Measurements from ENCODE around the gene COG8. TPM values are rescaled to one million over a fixed set of nuclear protein-coding genes. Genes with fewer than 3 reads are reported as not detected.
"Not testable (repeated sequence)": the region's sequence is repeated elsewhere in the genome, so short reads cannot be mapped to it uniquely, and the experiment has no call there.

Gene COG8
- total and polyA plus RNA-seq, 2 donors from 2014 or later = 33.8 to 49.5 TPM

DNA sequence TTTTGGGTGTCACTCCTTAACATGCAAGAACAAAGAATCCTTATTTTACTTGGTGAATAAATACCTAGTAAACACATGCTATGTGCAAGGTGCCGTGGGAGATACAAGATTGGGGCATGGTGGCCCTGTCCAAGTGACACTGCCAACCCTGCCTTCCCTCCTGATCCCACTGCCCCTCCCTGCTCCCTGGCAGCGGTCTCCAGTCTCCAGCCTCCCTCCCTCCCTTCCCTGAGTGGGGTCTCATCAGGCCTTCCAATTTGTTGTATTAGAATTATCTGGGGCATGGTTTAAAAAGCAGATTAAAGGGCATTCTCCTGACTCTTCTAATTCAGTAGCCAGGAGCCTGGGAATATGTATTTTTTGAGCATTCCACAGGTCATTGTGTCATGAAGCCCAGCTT is 24.7 kb upstream of the COG8 start:
- TF ChIP-seq, protein P1, sequence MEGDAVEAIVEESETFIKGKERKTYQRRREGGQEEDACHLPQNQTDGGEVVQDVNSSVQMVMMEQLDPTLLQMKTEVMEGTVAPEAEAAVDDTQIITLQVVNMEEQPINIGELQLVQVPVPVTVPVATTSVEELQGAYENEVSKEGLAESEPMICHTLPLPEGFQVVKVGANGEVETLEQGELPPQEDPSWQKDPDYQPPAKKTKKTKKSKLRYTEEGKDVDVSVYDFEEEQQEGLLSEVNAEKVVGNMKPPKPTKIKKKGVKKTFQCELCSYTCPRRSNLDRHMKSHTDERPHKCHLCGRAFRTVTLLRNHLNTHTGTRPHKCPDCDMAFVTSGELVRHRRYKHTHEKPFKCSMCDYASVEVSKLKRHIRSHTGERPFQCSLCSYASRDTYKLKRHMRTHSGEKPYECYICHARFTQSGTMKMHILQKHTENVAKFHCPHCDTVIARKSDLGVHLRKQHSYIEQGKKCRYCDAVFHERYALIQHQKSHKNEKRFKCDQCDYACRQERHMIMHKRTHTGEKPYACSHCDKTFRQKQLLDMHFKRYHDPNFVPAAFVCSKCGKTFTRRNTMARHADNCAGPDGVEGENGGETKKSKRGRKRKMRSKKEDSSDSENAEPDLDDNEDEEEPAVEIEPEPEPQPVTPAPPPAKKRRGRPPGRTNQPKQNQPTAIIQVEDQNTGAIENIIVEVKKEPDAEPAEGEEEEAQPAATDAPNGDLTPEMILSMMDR (IDR thresholded peaks at IDR 0.05; ENCODE audit: borderline replicate concordance, extremely low read depth, insufficient read depth) = no peak
- Histone ChIP-seq H3K9me3 (ENCODE audit: control insufficient read depth in 2 of 3, insufficient read depth in 1 of 3, low read length in 3 of 3) (no peaks in the 10 kb centered on the region), H3K27me3 (ENCODE audit: control insufficient read depth, insufficient read depth, low read length) (no peaks in the 10 kb centered on the region), H3K9ac (ENCODE audit: low read length in 3 of 3) (no peak overlapping the region), H3K4me3 (ENCODE audit: low read length in 3 of 3) (no peak overlapping the region), H3K36me3 (ENCODE audit: control insufficient read depth in 2 of 3, insufficient read depth in 3 of 3, low read length in 3 of 3) (peaks cover 10 to 41% (median 26%) of the 10 kb centered on the region in 3 donors), H3K4me1 (ENCODE audit: control insufficient read depth in 2 of 3, insufficient read depth in 2 of 3, low read depth in 1 of 3, low read length in 3 of 3) (no peaks in the 10 kb centered on the region), H3K27ac (ENCODE audit: low read depth in 2 of 2, low read length in 2 of 2) (no peak overlapping the region)
- FAIRE-seq (no peak), DNase-seq (no peak)
- intact Hi-C loops (cut with DNase I) = no loop called here

DNA sequence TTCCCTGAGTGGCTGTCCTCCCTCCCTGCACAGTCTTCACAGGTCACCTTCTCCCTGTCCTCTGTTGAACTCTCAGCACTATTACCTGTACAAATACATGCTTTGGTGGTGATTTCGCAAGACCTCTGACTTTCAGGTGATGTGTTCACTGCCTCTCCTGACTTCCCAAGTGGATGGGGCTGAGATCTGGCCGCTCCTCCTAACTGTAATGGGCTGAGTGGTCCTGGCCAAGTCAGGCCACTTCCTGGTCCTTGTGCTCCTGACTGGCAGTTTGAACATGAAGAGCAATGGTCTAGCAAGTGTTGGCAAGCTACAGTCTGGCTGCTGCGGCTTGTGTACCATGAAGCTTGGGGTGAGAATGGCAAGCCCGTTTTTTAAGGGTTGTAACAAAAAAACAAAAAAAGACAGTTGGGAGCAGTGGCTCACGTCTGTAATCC is 23.9 kb upstream of the COG8 start:
- Histone ChIP-seq H3K36me3 (ENCODE audit: control insufficient read depth in 2 of 3, insufficient read depth in 3 of 3, low read length in 3 of 3) (peaks cover 9 to 38% (median 23%) of the 10 kb centered on the region in 3 donors), H3K9ac (ENCODE audit: low read length in 3 of 3) (no peak overlapping the region), H3K27me3 (ENCODE audit: control insufficient read depth, insufficient read depth, low read length) (no peaks in the 10 kb centered on the region), H3K9me3 (ENCODE audit: control insufficient read depth in 2 of 3, insufficient read depth in 1 of 3, low read length in 3 of 3) (no peaks in the 10 kb centered on the region), H3K27ac (ENCODE audit: low read depth in 2 of 2, low read length in 2 of 2) (no peak overlapping the region), H3K4me3 (ENCODE audit: low read length in 3 of 3) (no peak overlapping the region), H3K4me1 (ENCODE audit: control insufficient read depth in 2 of 3, insufficient read depth in 2 of 3, low read depth in 1 of 3, low read length in 3 of 3) (no peaks in the 10 kb centered on the region)
- DNase-seq (no peak), FAIRE-seq (no peak)
- intact Hi-C loops (cut with DNase I) = no loop called here
- TF ChIP-seq, protein P1 (IDR thresholded peaks at IDR 0.05; ENCODE audit: borderline replicate concordance, extremely low read depth, insufficient read depth) = no peak

DNA sequence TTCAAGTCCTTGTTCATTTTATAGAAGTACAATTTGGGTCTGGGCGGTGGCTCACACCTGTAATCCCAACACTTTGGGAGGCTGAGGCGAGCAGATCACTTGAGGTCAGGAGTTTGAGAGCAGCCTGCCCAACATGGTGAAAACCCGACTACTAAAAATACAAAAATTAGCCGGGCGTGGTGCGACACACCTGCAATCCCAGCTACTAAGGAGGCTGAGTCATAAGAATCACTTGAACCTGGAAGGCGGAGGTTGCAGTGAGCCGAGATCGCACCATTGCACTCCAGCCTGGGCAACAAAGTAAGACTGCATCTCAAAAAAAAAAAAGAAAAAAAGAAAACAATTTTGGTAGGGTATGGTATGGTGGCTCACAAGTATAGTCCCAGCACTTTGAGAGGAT is 20.7 kb upstream of the COG8 start:
- intact Hi-C loops (cut with DNase I); H3K27ac ChIP-seq (ENCODE audit: low read depth in 2 of 2, low read length in 2 of 2); H3K27me3 ChIP-seq (ENCODE audit: control insufficient read depth, insufficient read depth, low read length); FAIRE-seq; H3K4me3 ChIP-seq (ENCODE audit: low read length in 3 of 3); DNase-seq; H3K9me3 ChIP-seq (ENCODE audit: control insufficient read depth in 2 of 3, insufficient read depth in 1 of 3, low read length in 3 of 3); H3K4me1 ChIP-seq (ENCODE audit: control insufficient read depth in 2 of 3, insufficient read depth in 2 of 3, low read depth in 1 of 3, low read length in 3 of 3); H3K9ac ChIP-seq (ENCODE audit: low read length in 3 of 3): not testable (repeated sequence)
- peaks cover 0 to 24% (median 10%) of the 10 kb centered on the region in 3 donors for H3K36me3 ChIP-seq (ENCODE audit: control insufficient read depth in 2 of 3, insufficient read depth in 3 of 3, low read length in 3 of 3)

- Histone ChIP-seq H3K9me3 (ENCODE audit: control insufficient read depth in 2 of 3, insufficient read depth in 1 of 3, low read length in 3 of 3) (no peaks in the 10 kb centered on the region), H3K4me3 (ENCODE audit: low read length in 3 of 3) (peak within 1 kb of the TSS in 2 of 3 donors; percentile 49 to 59), H3K36me3 (ENCODE audit: control insufficient read depth in 2 of 3, insufficient read depth in 3 of 3, low read length in 3 of 3) (peaks cover 0 to 10% (median 5%) of the 10 kb centered on the region in 3 donors), H3K9ac (ENCODE audit: low read length in 3 of 3) (peak within 1 kb of the TSS in 1 of 3 donors; percentile 14), H3K27me3 (ENCODE audit: control insufficient read depth, insufficient read depth, low read length) (no peaks in the 10 kb centered on the region), H3K27ac (ENCODE audit: low read depth in 2 of 2, low read length in 2 of 2) (peak within 1 kb of the TSS in 1 of 2 donors; percentile 8), H3K4me1 (ENCODE audit: control insufficient read depth in 2 of 3, insufficient read depth in 2 of 3, low read depth in 1 of 3, low read length in 3 of 3) (peaks cover 0 to 3% (median 0%) of the 10 kb centered on the region in 3 donors)
- intact Hi-C loops (cut with DNase I) = no loop called here
- no peak for FAIRE-seq
- TF ChIP-seq, protein P1 (IDR thresholded peaks at IDR 0.05; ENCODE audit: borderline replicate concordance, extremely low read depth, insufficient read depth) = no peak
- peak in 3 of 5 donors; percentile 33 to 61 (median 37) for DNase-seq
Measured at GRCh38 chr16:69351309-69352027, 12.1 kb upstream of the COG8 start, which contains the start of gene TMED6. Gene TMED6 (minus strand): TSS chr16:69351786. CDS start chr16:69351753, 33 bp downstream.
